SK-N-SH treated with all-trans-retinoic acid at 6 μM for 48 hours (cell line): ENCODE data around the gene RUNDC1.
A peak's percentile ranks its signal among the peaks of the same experiment; 100 is the strongest.

Experiments
- ATAC-seq: fragments of 200-7000 bp; cut with Tn5 transposase; 3 replicates; pipeline ENCODE4 v1.9.1; 2020; ENCODE audit warnings: mild to moderate bottlenecking, moderate library complexity
- ARNTL ChIP-seq: fragments of 450-650 bp; formaldehyde crosslinking; IDR thresholded peaks from 2 replicates; pipeline ENCODE4 v1.5.0; 2020; ENCODE audit warnings: low read depth, mild to moderate bottlenecking, moderate library complexity, borderline replicate concordance
- BACH2 ChIP-seq: fragments of 250-450 bp; sonication (Bioruptor Pico); IDR thresholded peaks from 2 replicates; pipeline ENCODE4 v1.9.0; 2021; ENCODE audit warnings: mild to moderate bottlenecking, borderline replicate concordance
- CREB5 ChIP-seq: fragments of 250-450 bp; sonication (Bioruptor Pico); IDR thresholded peaks from 2 replicates; pipeline ENCODE4 v1.5.1; 2020; ENCODE audit warnings: low read depth, mild to moderate bottlenecking, moderate library complexity
- CSDC2 ChIP-seq: fragments of 250-450 bp; sonication (Bioruptor Pico); IDR thresholded peaks from 2 replicates; pipeline ENCODE4 v1.5.0; 2020; ENCODE audit warnings: mild to moderate bottlenecking, moderate library complexity
- CSRNP3 ChIP-seq: fragments of 250-450 bp; sonication (Bioruptor Pico); IDR thresholded peaks from 2 replicates; pipeline ENCODE4 v1.5.1; 2021; ENCODE audit warnings: mild to moderate bottlenecking, moderate library complexity
- GLIS3 ChIP-seq: fragments of 250-450 bp; sonication (Bioruptor Pico); IDR thresholded peaks from 2 replicates; pipeline ENCODE4 v1.5.0; 2020; ENCODE audit warnings: mild to moderate bottlenecking, moderate library complexity
- ISL1 ChIP-seq: fragments of 250-450 bp; sonication (Bioruptor Pico); IDR thresholded peaks from 2 replicates; pipeline ENCODE4 v2.1.2; 2022; ENCODE audit warnings: mild to moderate bottlenecking, moderate library complexity
- OSR1 ChIP-seq: fragments of 250-450 bp; sonication (Bioruptor Pico); IDR thresholded peaks from 2 replicates; pipeline ENCODE4 v1.8.0; 2022; ENCODE audit warnings: moderate library complexity, mild to moderate bottlenecking, inconsistent platforms
- PATZ1 ChIP-seq: fragments of 250-450 bp; sonication (Bioruptor Pico); IDR thresholded peaks from 2 replicates; pipeline ENCODE4 v1.8.0; 2020; ENCODE audit warnings: mild to moderate bottlenecking, moderate library complexity, borderline replicate concordance
- PPARA ChIP-seq: fragments of 250-450 bp; sonication (Bioruptor Pico); IDR thresholded peaks from 2 replicates; pipeline ENCODE4 v1.5.0; 2020; ENCODE audit warnings: mild to moderate bottlenecking, borderline replicate concordance
- RARB ChIP-seq: fragments of 250-450 bp; sonication (Bioruptor Pico); IDR thresholded peaks from 2 replicates; pipeline ENCODE4 v1.8.0; 2021; ENCODE audit warnings: mild to moderate bottlenecking, moderate library complexity
- SNAI2 ChIP-seq: fragments of 250-450 bp; sonication (Bioruptor Pico); IDR thresholded peaks from 2 replicates; pipeline ENCODE4 v1.5.0; 2020; ENCODE audit warnings: mild to moderate bottlenecking, moderate library complexity
- TCF4 ChIP-seq: fragments of 250-450 bp; sonication (Bioruptor Pico); IDR thresholded peaks from 2 replicates; pipeline ENCODE4 v1.8.0; 2021; ENCODE audit warnings: mild to moderate bottlenecking, moderate library complexity, borderline replicate concordance
- TOX ChIP-seq: fragments of 250-450 bp; sonication (Bioruptor Pico); IDR thresholded peaks from 2 replicates; pipeline ENCODE4 v1.8.0; 2021; ENCODE audit warnings: mild to moderate bottlenecking, moderate library complexity, borderline replicate concordance
- ZC3H10 ChIP-seq: fragments of 250-450 bp; sonication (Bioruptor Pico); IDR thresholded peaks from 2 replicates; pipeline ENCODE4 v1.5.1; 2021; ENCODE audit warnings: mild to moderate bottlenecking, moderate library complexity
- ZFP3 ChIP-seq: fragments of 250-450 bp; sonication (Bioruptor Pico); IDR thresholded peaks from 2 replicates; pipeline ENCODE4 v1.5.0; 2020; ENCODE audit warnings: mild to moderate bottlenecking, moderate library complexity
- ZFP30 ChIP-seq: fragments of 450-650 bp; formaldehyde crosslinking; IDR thresholded peaks from 2 replicates; pipeline ENCODE4 v1.5.0; 2022; ENCODE audit warnings: mild to moderate bottlenecking, moderate library complexity
- ZNF565 ChIP-seq: fragments of 450-650 bp; formaldehyde crosslinking; conservative IDR thresholded peaks from 2 replicates; pipeline ENCODE4 v1.5.0; 2020; ENCODE audit warnings: low read depth, mild to moderate bottlenecking, moderate library complexity
- ZNF8 ChIP-seq: fragments of 450-650 bp; formaldehyde crosslinking; IDR thresholded peaks from 2 replicates; pipeline ENCODE4 v1.5.0; 2020; ENCODE audit warnings: mild to moderate bottlenecking, moderate library complexity
- TF ChIP-seq, protein P1 (sequence below): fragments of 250-450 bp; sonication (Bioruptor Pico); IDR thresholded peaks from 2 replicates; pipeline ENCODE4 v1.8.0; 2021; ENCODE audit warnings: low read depth, mild to moderate bottlenecking, moderate library complexity, borderline replicate concordance

The RUNDC1 gene

GRCh38 chr17:42953669-42954068 lies 26.7 kb upstream of the RUNDC1 start (continued):
- no peak for TF ChIP-seq CSRNP3
- no peak for TF ChIP-seq BACH2 (CRISPR knock-in tag)
- no peak for TF ChIP-seq TOX (CRISPR knock-in tag)
- no peak for TF ChIP-seq ZNF8 (CRISPR knock-in tag)
- no peak for TF ChIP-seq ISL1 (CRISPR knock-in tag)
- no peak for TF ChIP-seq CREB5 (CRISPR knock-in tag)

- peak; percentile 96 for ATAC-seq
- TF ChIP-seq TCF4 (CRISPR knock-in tag) (no peak), PATZ1 (no peak), ARNTL (CRISPR knock-in tag) (no peak), TOX (CRISPR knock-in tag) (no peak), OSR1 (CRISPR knock-in tag) (no peak), CREB5 (CRISPR knock-in tag) (no peak), PPARA (CRISPR knock-in tag) (no peak), ZFP30 (CRISPR knock-in tag) (no peak), RARB (CRISPR knock-in tag) (no peak), ZNF565 (CRISPR knock-in tag) (no peak), GLIS3 (CRISPR knock-in tag) (no peak), ISL1 (CRISPR knock-in tag) (no peak), ZFP3 (CRISPR knock-in tag) (no peak), CSDC2 (CRISPR knock-in tag) (no peak), ZC3H10 (CRISPR knock-in tag) (no peak)
- TF ChIP-seq, protein P1, sequence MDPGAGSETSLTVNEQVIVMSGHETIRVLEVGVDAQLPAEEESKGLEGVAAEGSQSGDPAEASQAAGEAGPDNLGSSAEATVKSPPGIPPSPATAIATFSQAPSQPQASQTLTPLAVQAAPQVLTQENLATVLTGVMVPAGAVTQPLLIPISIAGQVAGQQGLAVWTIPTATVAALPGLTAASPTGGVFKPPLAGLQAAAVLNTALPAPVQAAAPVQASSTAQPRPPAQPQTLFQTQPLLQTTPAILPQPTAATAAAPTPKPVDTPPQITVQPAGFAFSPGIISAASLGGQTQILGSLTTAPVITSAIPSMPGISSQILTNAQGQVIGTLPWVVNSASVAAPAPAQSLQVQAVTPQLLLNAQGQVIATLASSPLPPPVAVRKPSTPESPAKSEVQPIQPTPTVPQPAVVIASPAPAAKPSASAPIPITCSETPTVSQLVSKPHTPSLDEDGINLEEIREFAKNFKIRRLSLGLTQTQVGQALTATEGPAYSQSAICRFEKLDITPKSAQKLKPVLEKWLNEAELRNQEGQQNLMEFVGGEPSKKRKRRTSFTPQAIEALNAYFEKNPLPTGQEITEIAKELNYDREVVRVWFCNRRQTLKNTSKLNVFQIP (CRISPR knock-in tag), result no peak
Measured at GRCh38 chr17:42964161-42964932, 16.0 kb upstream of the RUNDC1 start, which contains the start of gene AARSD1. TSS of gene AARSD1 (minus strand) at chr17:42964454. CDS start at chr17:42964440, 14 bp downstream.

DNA sequence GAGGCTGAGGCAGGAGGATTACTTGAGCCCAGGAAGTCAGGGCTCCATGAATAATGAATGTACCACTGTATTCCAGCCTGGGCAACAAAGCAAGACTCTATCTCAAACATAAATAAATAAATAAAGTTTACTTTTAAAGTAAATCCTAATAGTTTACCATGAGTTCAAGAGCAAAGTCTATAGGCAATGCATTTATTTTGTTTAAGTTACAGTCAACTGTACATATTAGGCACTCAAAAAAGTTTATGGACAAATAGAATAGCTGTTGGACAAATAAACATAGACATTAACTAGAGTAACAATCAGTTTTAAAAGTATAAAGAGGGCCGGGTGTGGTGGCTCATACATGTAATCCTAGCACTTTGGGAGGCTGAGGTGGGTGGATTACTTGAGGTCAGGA lies 12.4 kb upstream of the RUNDC1 start:
- no peak for ATAC-seq
- TF ChIP-seq GLIS3 (CRISPR knock-in tag) (no peak), SNAI2 (CRISPR knock-in tag) (no peak), OSR1 (CRISPR knock-in tag) (no peak), ISL1 (CRISPR knock-in tag) (no peak), PPARA (CRISPR knock-in tag) (no peak), TOX (CRISPR knock-in tag) (no peak)
